Mesenchymal stem cell (in vitro differentiated cells and primary cell): Measurements from ENCODE around the gene A1BG. TPM values are rescaled to one million over a fixed set of nuclear protein-coding genes. Genes with fewer than 3 reads are reported as not detected.

Experiments
- DNase-seq: peaks from one replicate; pipeline ENCODE4 v3.0.0-alpha.2; 2013
- H2AFZ ChIP-seq: one replicate; pipeline ENCODE4 v1.6.1; 2013; ENCODE audit warnings: low read depth, mild to moderate bottlenecking, control low read depth, inconsistent platforms, low read length, moderate library complexity
- H2AK5ac ChIP-seq: 2 replicates; pipeline ENCODE4 v1.6.1; 2013; ENCODE audit warnings: low read length, moderate library complexity, mild to moderate bottlenecking, inconsistent platforms; ENCODE audit not compliant: severe bottlenecking
- H2BK120ac ChIP-seq: one replicate; pipeline ENCODE4 v1.6.1; 2013; ENCODE audit warnings: low read depth, mild to moderate bottlenecking, inconsistent platforms, low read length, moderate library complexity
- H2BK12ac ChIP-seq, 2 experiments: one replicate each; pipeline ENCODE4 v1.6.1; 2013; ENCODE audit warnings: inconsistent platforms in 2 of 2, low read length in 2 of 2, mild to moderate bottlenecking in 2 of 2, moderate library complexity in 2 of 2, control low read depth in 1 of 2
- H2BK15ac ChIP-seq: one replicate; pipeline ENCODE4 v1.6.1; 2013; ENCODE audit warnings: mild to moderate bottlenecking, low read depth, inconsistent platforms; ENCODE audit not compliant: poor library complexity, severe bottlenecking
- H2BK5ac ChIP-seq: 2 replicates; pipeline ENCODE4 v1.6.1; 2013; ENCODE audit warnings: low read depth, mild to moderate bottlenecking, low read length, control low read depth, inconsistent platforms; ENCODE audit not compliant: poor library complexity, severe bottlenecking
- H3K14ac ChIP-seq, 2 experiments: one replicate each; pipeline ENCODE4 v1.6.1; 2013; ENCODE audit warnings: inconsistent platforms in 2 of 2, low read length in 2 of 2, control low read depth in 1 of 2, mild to moderate bottlenecking in 1 of 2, moderate library complexity in 1 of 2
- H3K18ac ChIP-seq, 2 experiments: one replicate each; pipeline ENCODE4 v1.6.1; 2013; ENCODE audit warnings: inconsistent platforms in 2 of 2, low read length in 2 of 2, control low read depth in 1 of 2, low read depth in 1 of 2, mild to moderate bottlenecking in 1 of 2
- H3K23ac ChIP-seq, 2 experiments: one replicate each; pipeline ENCODE4 v1.6.1; 2013; ENCODE audit warnings: inconsistent platforms in 2 of 2, low read length in 2 of 2, mild to moderate bottlenecking in 2 of 2, moderate library complexity in 2 of 2, control low read depth in 1 of 2
- H3K27ac ChIP-seq: 2 replicates; pipeline ENCODE4 v1.5.1; 2013; ENCODE audit warnings: mild to moderate bottlenecking, moderate library complexity, low read length, control low read depth, inconsistent platforms; ENCODE audit not compliant: poor library complexity, severe bottlenecking
- H3K27me3 ChIP-seq, 2 experiments: 2 replicates each; pipeline versions ENCODE4 v1.6.1 to v1.7.0; 2013; ENCODE audit warnings: low read length in 2 of 2, mild to moderate bottlenecking in 2 of 2, moderate library complexity in 2 of 2, control low read depth in 1 of 2, inconsistent platforms in 1 of 2; ENCODE audit not compliant: control insufficient read depth in 1 of 2, insufficient read depth in 1 of 2
- H3K36me3 ChIP-seq, 2 experiments: 2 replicates each; pipeline versions ENCODE4 v1.6.1 to v1.7.0; 2013; ENCODE audit warnings: low read length in 2 of 2, control low read depth in 1 of 2, inconsistent platforms in 1 of 2, low read depth in 1 of 2, mild to moderate bottlenecking in 1 of 2; ENCODE audit not compliant: insufficient read depth in 2 of 2, control insufficient read depth in 1 of 2
- H3K4ac ChIP-seq, 2 experiments: one replicate each; pipeline ENCODE4 v1.6.1; 2013; ENCODE audit warnings: inconsistent platforms in 2 of 2, low read length in 2 of 2, mild to moderate bottlenecking in 2 of 2, moderate library complexity in 2 of 2, control low read depth in 1 of 2, low read depth in 1 of 2
- H3K4me1 ChIP-seq: 2 replicates; pipeline ENCODE4 v1.6.1; 2013; ENCODE audit warnings: low read depth, low read length, control low read depth; ENCODE audit not compliant: control insufficient read depth, insufficient read depth
- H3K4me2 ChIP-seq: 2 replicates; pipeline ENCODE4 v1.6.1; 2013; ENCODE audit warnings: low read length, mild to moderate bottlenecking, inconsistent platforms; ENCODE audit not compliant: poor library complexity, severe bottlenecking
- H3K4me3 ChIP-seq, 2 experiments: 2 replicates each; pipeline versions ENCODE4 v1.5.1 to v1.7.0; 2013; ENCODE audit warnings: low read length in 2 of 2, mild to moderate bottlenecking in 2 of 2, control low read depth in 1 of 2, low read depth in 1 of 2; ENCODE audit not compliant: insufficient read depth in 1 of 2
- H3K79me1 ChIP-seq: replicated peaks from 2 replicates; pipeline ENCODE4 v1.6.1; 2013; ENCODE audit warnings: mild to moderate bottlenecking, control low read depth, low read length, inconsistent platforms; ENCODE audit not compliant: poor library complexity, severe bottlenecking
- H3K9ac ChIP-seq: 2 replicates; pipeline ENCODE4 v1.7.0; 2013; ENCODE audit warnings: mild to moderate bottlenecking, low read length, moderate library complexity
- H3K9me3 ChIP-seq: 2 replicates; pipeline ENCODE4 v1.7.0; 2013; ENCODE audit warnings: mild to moderate bottlenecking, low read length; ENCODE audit not compliant: control insufficient read depth
- H4K8ac ChIP-seq: one replicate; pipeline ENCODE4 v1.6.1; 2013; ENCODE audit warnings: inconsistent platforms, mild to moderate bottlenecking, low read length, moderate library complexity
- H4K91ac ChIP-seq: one replicate; pipeline ENCODE4 v1.6.1; 2013; ENCODE audit warnings: mild to moderate bottlenecking, low read length, inconsistent platforms
- WGBS: methylation state at CpG from one replicate; pipeline ENCODE4 v1.1.7; 2013; ENCODE audit warnings: mixed read lengths; 5-methylcytosine and 5-hydroxymethylcytosine counted together
- small RNA-seq: library from polyadenylated mRNA; stranded (forward); fragments of <200 nt; extraction: miRNeasy Mini kit (QIAGEN cat#:217004); gene quantifications from one replicate; pipeline ENCODE3, GENCODE V24; 2013; ENCODE audit warnings: low read depth

A1BG gene

GRCh38 chr19:58304255-58304654, 49.0 kb downstream of the A1BG start:
- Histone ChIP-seq H4K8ac (no peak overlapping the region), H2AK5ac (no peak overlapping the region), H3K18ac (no peak overlapping the region), H2BK15ac (no peak overlapping the region), H3K14ac (no peak overlapping the region), H3K27ac (no peak overlapping the region), H2BK12ac (no peak overlapping the region), H3K9me3 (peaks cover 24% of the 10 kb centered on the region), H3K4me2 (no peak overlapping the region), H2AFZ (no peak overlapping the region), H3K23ac (no peak overlapping the region), H3K27me3 (no peaks in the 10 kb centered on the region), H2BK5ac (no peak overlapping the region), H3K4ac (no peak overlapping the region), H3K36me3 (peaks cover 32 to 60% of the 10 kb centered on the region in 2 experiments), H3K9ac (peak overlapping the region; percentile 98), H3K4me1 (peaks cover 3% of the 10 kb centered on the region), H3K4me3 (peak overlapping the region in 1 of 2 experiments; percentile 99), H4K91ac (no peak overlapping the region), H2BK120ac (no peak overlapping the region), H3K79me1 (peaks cover 41% of the 10 kb centered on the region)
- no peak for DNase-seq
- WGBS = 77% methylated on average over 7 of the region's 7 CpGs

GRCh38 chr19:58300620-58301019, 52.7 kb downstream of the A1BG start:
- H3K27me3 ChIP-seq = no peaks in the 10 kb centered on the region
- H3K9ac ChIP-seq = no peak overlapping the region
- WGBS = 95% methylated on average over 7 of the region's 7 CpGs
- no peak overlapping the region for H2BK5ac ChIP-seq
- no peak overlapping the region for H3K27ac ChIP-seq
- H3K14ac ChIP-seq = no peak overlapping the region
- H3K18ac ChIP-seq = no peak overlapping the region
- H4K91ac ChIP-seq = no peak overlapping the region
- no peak for DNase-seq
- H4K8ac ChIP-seq = no peak overlapping the region
- H2BK120ac ChIP-seq = no peak overlapping the region
- no peak overlapping the region for H2AK5ac ChIP-seq
- peak overlapping the region in 1 of 2 experiments; percentile 13 for H3K4me3 ChIP-seq
- H3K4me2 ChIP-seq = no peak overlapping the region
- H2AFZ ChIP-seq = no peak overlapping the region
- peaks cover 39% of the 10 kb centered on the region for H3K79me1 ChIP-seq
- no peak overlapping the region for H2BK12ac ChIP-seq
- H3K23ac ChIP-seq = no peak overlapping the region
- no peaks in the 10 kb centered on the region for H3K4me1 ChIP-seq
- H3K9me3 ChIP-seq = peaks cover 51% of the 10 kb centered on the region
- H2BK15ac ChIP-seq = peak overlapping the region; percentile 4
- H3K4ac ChIP-seq = no peak overlapping the region
- H3K36me3 ChIP-seq = peaks cover 49 to 61% of the 10 kb centered on the region in 2 experiments

GRCh38 chr19:58296104-58296503, 57.2 kb downstream of the A1BG start:
- Histone ChIP-seq H2BK15ac (no peak overlapping the region), H3K4me3 (peak overlapping the region in 1 of 2 experiments; percentile 56), H3K14ac (no peak overlapping the region), H3K79me1 (peaks cover 66% of the 10 kb centered on the region), H3K18ac (no peak overlapping the region), H4K91ac (no peak overlapping the region), H2BK120ac (no peak overlapping the region), H3K4me1 (no peaks in the 10 kb centered on the region), H3K9ac (no peak overlapping the region), H3K4me2 (no peak overlapping the region), H3K36me3 (peaks cover 87 to 88% of the 10 kb centered on the region in 2 experiments), H3K4ac (no peak overlapping the region), H2BK5ac (no peak overlapping the region), H3K27ac (no peak overlapping the region), H2AK5ac (no peak overlapping the region), H2BK12ac (no peak overlapping the region), H3K23ac (no peak overlapping the region), H3K27me3 (no peaks in the 10 kb centered on the region), H2AFZ (no peak overlapping the region), H4K8ac (no peak overlapping the region), H3K9me3 (peaks cover 87% of the 10 kb centered on the region)
- no peak for DNase-seq
- WGBS = 100% methylated on average over 7 of the region's 7 CpGs

Small RNA genes within 50 kb of the gene (small RNA-seq; reads per million reads assigned to genes)
- gene MIR4754 (not detected), gene MIR6806 (0.86 reads per million), gene RNA5SP473 (not detected)
